BJ (cell line): Measurements from ENCODE around the gene SACM1L. TPM values are rescaled to one million over a fixed set of nuclear protein-coding genes. Genes with fewer than 3 reads are reported as not detected.

Experiments
- CTCF ChIA-PET: fragments of 350-600 bp; formaldehyde crosslinking; extraction: SDS; loops from one replicate; lab custom pipeline; 2021; ENCODE audit warnings: antibody characterized with exemption, inconsistent platforms; lab: Yijun Ruan, JAX
- POLR2A ChIA-PET: fragments of 300-600 bp; sonication (Branson Sonifier 250); formaldehyde crosslinking; extraction: SDS; loops from one replicate; lab custom pipeline; 2021; ENCODE audit warnings: antibody characterized with exemption; lab: Charles Lee
- DNase-seq: peaks from one replicate; pipeline ENCODE4 v3.0.0-alpha.2; 2011; ENCODE audit warnings: low read depth
- H3K27me3 ChIP-seq: 2 replicates; pipeline ENCODE4 v1.6.0; 2011; ENCODE audit warnings: low read length; ENCODE audit not compliant: control insufficient read depth, insufficient read depth
- H3K36me3 ChIP-seq: 2 replicates; pipeline ENCODE4 v1.5.1; 2011; ENCODE audit warnings: low read length; ENCODE audit not compliant: control insufficient read depth, insufficient read depth
- H3K4me3 ChIP-seq: 2 replicates; pipeline ENCODE4 v1.5.1; 2011; ENCODE audit warnings: low read depth, mild to moderate bottlenecking, control low read depth, low read length
- polyA plus RNA-seq: library from polyadenylated mRNA; depleted of rRNA; stranded (reverse); fragments of >200 nt; gene quantifications from 2 replicates; pipeline ENCODE4 v1.2.3, GENCODE V29; 2011
- TF ChIP-seq, protein P1 (sequence below): IDR thresholded peaks from 2 replicates; pipeline ENCODE4 v1.5.1; 2011; ENCODE audit warnings: low read depth, mild to moderate bottlenecking, control low read depth, inconsistent platforms, low read length, moderate library complexity; ENCODE audit not compliant: insufficient read depth

Gene SACM1L
- polyA plus RNA-seq, 1 experiment: 10.8 TPM

GRCh38 chr3:45701172-45701867 is 12.1 kb downstream of the SACM1L start:
- H3K4me3 ChIP-seq: no peak overlapping the region
- no peak for DNase-seq
- ChIA-PET POLR2A (no interaction called here), CTCF (no interaction called here)
- H3K36me3 ChIP-seq: peaks cover 4% of the 10 kb centered on the region; the same call in 1 of the 2 replicates
- TF ChIP-seq, protein P1, sequence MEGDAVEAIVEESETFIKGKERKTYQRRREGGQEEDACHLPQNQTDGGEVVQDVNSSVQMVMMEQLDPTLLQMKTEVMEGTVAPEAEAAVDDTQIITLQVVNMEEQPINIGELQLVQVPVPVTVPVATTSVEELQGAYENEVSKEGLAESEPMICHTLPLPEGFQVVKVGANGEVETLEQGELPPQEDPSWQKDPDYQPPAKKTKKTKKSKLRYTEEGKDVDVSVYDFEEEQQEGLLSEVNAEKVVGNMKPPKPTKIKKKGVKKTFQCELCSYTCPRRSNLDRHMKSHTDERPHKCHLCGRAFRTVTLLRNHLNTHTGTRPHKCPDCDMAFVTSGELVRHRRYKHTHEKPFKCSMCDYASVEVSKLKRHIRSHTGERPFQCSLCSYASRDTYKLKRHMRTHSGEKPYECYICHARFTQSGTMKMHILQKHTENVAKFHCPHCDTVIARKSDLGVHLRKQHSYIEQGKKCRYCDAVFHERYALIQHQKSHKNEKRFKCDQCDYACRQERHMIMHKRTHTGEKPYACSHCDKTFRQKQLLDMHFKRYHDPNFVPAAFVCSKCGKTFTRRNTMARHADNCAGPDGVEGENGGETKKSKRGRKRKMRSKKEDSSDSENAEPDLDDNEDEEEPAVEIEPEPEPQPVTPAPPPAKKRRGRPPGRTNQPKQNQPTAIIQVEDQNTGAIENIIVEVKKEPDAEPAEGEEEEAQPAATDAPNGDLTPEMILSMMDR: no peak
- no peaks in the 10 kb centered on the region for H3K27me3 ChIP-seq

DNA sequence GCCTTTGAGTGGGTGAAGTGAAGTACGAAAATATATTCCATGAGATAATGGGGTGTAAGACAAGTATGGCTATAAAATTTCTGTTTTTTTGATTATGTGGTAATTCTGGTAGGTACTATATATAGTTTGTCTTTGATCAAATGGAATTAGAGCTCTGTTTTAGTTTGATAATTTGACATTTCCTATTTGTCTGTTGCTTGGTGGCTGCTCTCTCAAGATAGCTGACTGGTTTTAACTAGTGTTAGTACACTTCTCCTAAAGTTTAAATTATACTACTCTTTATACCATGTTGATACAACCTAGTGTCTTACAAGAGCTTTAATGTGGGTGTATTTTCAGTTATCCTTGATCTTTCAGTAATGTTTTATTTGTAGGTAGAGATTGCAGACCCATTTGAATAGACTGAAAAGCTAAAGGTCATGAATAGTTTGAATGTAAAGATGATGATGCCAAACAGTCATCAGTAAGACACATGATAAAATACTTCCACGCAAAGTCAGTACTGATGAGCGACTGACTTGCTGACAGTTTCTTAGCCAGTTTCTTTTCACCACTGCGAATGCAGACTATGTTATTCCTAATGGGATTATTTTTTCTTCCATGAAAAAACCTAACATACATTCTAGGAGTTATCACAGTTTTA is 15.2 kb downstream of the SACM1L start:
- no peaks in the 10 kb centered on the region for H3K27me3 ChIP-seq
- no peak for DNase-seq
- H3K4me3 ChIP-seq: no peak overlapping the region
- ChIA-PET POLR2A (no interaction called here), CTCF (no interaction called here)
- peaks cover 4% of the 10 kb centered on the region; the same call in 1 of the 2 replicates for H3K36me3 ChIP-seq
- TF ChIP-seq, protein P1: no peak

- TF ChIP-seq, protein P1: no peak
- peaks cover 4% of the 10 kb centered on the region; the same call in 1 of the 2 replicates for H3K36me3 ChIP-seq
- CTCF ChIA-PET: no interaction called here
Measured at GRCh38 chr3:45705839-45706808, 16.9 kb downstream of the SACM1L start.

DNA sequence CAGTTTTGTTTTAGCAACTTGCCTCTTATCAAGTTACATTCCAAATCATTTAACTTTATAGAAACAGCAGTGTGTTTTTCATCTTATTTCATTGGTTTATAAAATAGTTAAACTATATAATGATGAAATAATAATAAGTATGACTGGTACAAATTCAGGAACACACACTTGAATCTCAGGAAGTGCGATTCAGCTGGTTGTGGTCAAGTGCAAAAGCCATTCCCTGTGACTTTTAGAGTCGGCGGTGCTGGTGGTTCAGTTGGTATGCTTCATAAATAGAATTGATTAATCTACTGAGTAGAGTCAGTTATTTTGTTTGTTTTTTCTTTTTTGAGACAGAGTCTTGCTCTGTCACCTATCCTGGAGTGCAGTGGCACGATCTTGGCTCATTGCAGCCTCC is 22.7 kb downstream of the SACM1L start:
- ChIA-PET POLR2A (no interaction called here), CTCF (interaction anchor here (1.2 kb wide), 1 partner anchor 20 kb away, joined by 3 read pairs; no protein-coding TSS in a partner anchor)
- no peak for DNase-seq
- H3K36me3 ChIP-seq: no peaks in the 10 kb centered on the region; the same call in 1 of the 2 replicates
- TF ChIP-seq, protein P1: no peak
- no peaks in the 10 kb centered on the region for H3K27me3 ChIP-seq
- no peak overlapping the region for H3K4me3 ChIP-seq

More at GRCh38 chr3:45705839-45706808, 16.9 kb downstream of the SACM1L start:
- no peak overlapping the region for H3K4me3 ChIP-seq
- POLR2A ChIA-PET: no interaction called here
- H3K27me3 ChIP-seq: no peaks in the 10 kb centered on the region
- no peak for DNase-seq
